Hepatocyte (in vitro differentiated cells): ENCODE results near the gene B3GNT7. TPM values are rescaled to one million over a fixed set of nuclear protein-coding genes. Genes with fewer than 3 reads are reported as not detected.
A peak's percentile ranks its signal among the peaks of the same experiment; 100 is the strongest.

Experiments used
- DNase-seq: peaks from one replicate; pipeline ENCODE4 v3.0.0-alpha.2; 2016; ENCODE audit warnings: low spot score
- H2AFZ ChIP-seq: fragments of 200-600 bp; sonication (generic); 2 replicates; pipeline ENCODE4 v1.6.0; 2016; ENCODE audit warnings: antibody characterized with exemption, mild to moderate bottlenecking
- H3K27ac ChIP-seq: fragments of 200-600 bp; sonication (generic); 2 replicates; pipeline ENCODE4 v1.5.1; 2016; ENCODE audit warnings: mild to moderate bottlenecking
- H3K27me3 ChIP-seq: fragments of 200-600 bp; sonication (generic); 2 replicates; pipeline ENCODE4 v1.6.1; 2016
- H3K36me3 ChIP-seq: fragments of 200-600 bp; sonication (generic); replicated peaks from 2 replicates; pipeline ENCODE4 v1.5.1; 2016; ENCODE audit warnings: low read depth; ENCODE audit not compliant: insufficient read depth
- H3K4me1 ChIP-seq: fragments of 200-600 bp; sonication (generic); 2 replicates; pipeline ENCODE4 v1.5.1; 2016; ENCODE audit warnings: mild to moderate bottlenecking, moderate library complexity; ENCODE audit not compliant: insufficient read depth
- H3K4me2 ChIP-seq: fragments of 200-600 bp; sonication (generic); 2 replicates; pipeline ENCODE4 v1.6.0; 2016
- H3K4me3 ChIP-seq: fragments of 200-600 bp; sonication (generic); 2 replicates; pipeline ENCODE4 v1.5.1; 2016; ENCODE audit warnings: mild to moderate bottlenecking
- H3K79me2 ChIP-seq: fragments of 200-600 bp; sonication (generic); 2 replicates; pipeline ENCODE4 v1.6.0; 2017; ENCODE audit warnings: mild to moderate bottlenecking
- H3K9me2 ChIP-seq: fragments of 200-600 bp; sonication (generic); replicated peaks from 2 replicates; pipeline ENCODE4 v1.6.0; 2017; ENCODE audit warnings: mild to moderate bottlenecking; ENCODE audit not compliant: insufficient read depth
- H3K9me3 ChIP-seq: fragments of 200-600 bp; sonication (generic); 2 replicates; pipeline ENCODE4 v1.5.1; 2016; ENCODE audit warnings: low read depth, mild to moderate bottlenecking
- H4K20me1 ChIP-seq: fragments of 200-600 bp; sonication (generic); 2 replicates; pipeline ENCODE4 v1.6.0; 2016; ENCODE audit warnings: mild to moderate bottlenecking; ENCODE audit not compliant: insufficient read depth, poor library complexity, severe bottlenecking
- CTCF ChIP-seq: fragments of 200-600 bp; sonication (generic); IDR thresholded peaks from 2 replicates; pipeline ENCODE4 v1.5.1; 2016; ENCODE audit warnings: antibody characterized with exemption, mild to moderate bottlenecking; ENCODE audit not compliant: poor library complexity
- EZH2 ChIP-seq: fragments of 200-600 bp; sonication (generic); IDR thresholded peaks from 2 replicates; pipeline ENCODE4 v1.6.1; 2016; ENCODE audit warnings: antibody characterized with exemption, mild to moderate bottlenecking, borderline replicate concordance
- EZH2phosphoT487 ChIP-seq: fragments of 200-600 bp; sonication (generic); IDR thresholded peaks from one replicate; pipeline ENCODE4 v1.6.1; 2018; ENCODE audit warnings: antibody characterized with exemption, mild to moderate bottlenecking, low read depth, moderate library complexity; ENCODE audit not compliant: unreplicated experiment, severe bottlenecking
- WGBS: methylation state at CpG from one replicate; pipeline ENCODE4 v1.1.6; 2016; ENCODE audit warnings: low lambda C conversion rate; ENCODE audit errors: missing lambda C conversion rate; 5-methylcytosine and 5-hydroxymethylcytosine counted together
- polyA plus RNA-seq: library from polyadenylated mRNA; unstranded; fragments of >200 nt; fragmentation: Nextera tagmentation; extraction: Ambion mirVana; gene quantifications from 2 replicates; pipeline ENCODE4 v1.2.1, GENCODE V29; 2016
- total RNA-seq: library from RNA; depleted of rRNA; stranded (reverse); fragments of >200 nt; gene quantifications from 2 replicates; pipeline ENCODE4 v1.2.3, GENCODE V29; 2014

The B3GNT7 gene
- total and polyA plus RNA-seq, 2 experiments from 2014 or later = 4.3 to 6.2 TPM

GRCh38 chr2:231412618-231412963 lies 17.1 kb downstream of the B3GNT7 start:
- no peak overlapping the region for H3K4me3 ChIP-seq
- WGBS = 52% methylated on average over 9 of the region's 9 CpGs
- H3K79me2 ChIP-seq = no peaks in the 10 kb centered on the region
- peaks cover 17% of the 10 kb centered on the region for H3K4me1 ChIP-seq
- DNase-seq = no peak
- H3K27ac ChIP-seq = no peak overlapping the region
- TF ChIP-seq EZH2 (no peak), CTCF (no peak), EZH2phosphoT487 (no peak)
- peak overlapping the region; percentile 72 for H2AFZ ChIP-seq
- no peaks in the 10 kb centered on the region for H3K9me3 ChIP-seq
- H3K36me3 ChIP-seq = no peaks in the 10 kb centered on the region
- H4K20me1 ChIP-seq = no peaks in the 10 kb centered on the region
- no peaks in the 10 kb centered on the region for H3K9me2 ChIP-seq
- H3K27me3 ChIP-seq = no peaks in the 10 kb centered on the region
- H3K4me2 ChIP-seq = peak overlapping the region; percentile 98

GRCh38 chr2:231413456-231413855 lies 17.9 kb downstream of the B3GNT7 start:
- peak overlapping the region; percentile 2 for H3K27ac ChIP-seq

GRCh38 chr2:231413921-231414476 lies 18.5 kb downstream of the B3GNT7 start:
- no peaks in the 10 kb centered on the region for H3K27me3 ChIP-seq
- TF ChIP-seq CTCF (no peak), EZH2 (no peak), EZH2phosphoT487 (no peak)
- H3K4me3 ChIP-seq = no peak overlapping the region
- H4K20me1 ChIP-seq = no peaks in the 10 kb centered on the region
- peak overlapping the region; percentile 20 for H3K4me2 ChIP-seq
- DNase-seq = peak; percentile 72
- WGBS = 23% methylated on average over 15 of the region's 15 CpGs
- no peaks in the 10 kb centered on the region for H3K9me3 ChIP-seq
- peak overlapping the region; percentile 64 for H3K27ac ChIP-seq
- no peak overlapping the region for H2AFZ ChIP-seq
- no peaks in the 10 kb centered on the region for H3K79me2 ChIP-seq
- H3K36me3 ChIP-seq = no peaks in the 10 kb centered on the region
- peaks cover 17% of the 10 kb centered on the region for H3K4me1 ChIP-seq
- H3K9me2 ChIP-seq = no peaks in the 10 kb centered on the region

More at GRCh38 chr2:231413456-231413855, 17.9 kb downstream of the B3GNT7 start:
- no peak overlapping the region for H3K4me3 ChIP-seq
- no peaks in the 10 kb centered on the region for H3K9me3 ChIP-seq
- H3K27me3 ChIP-seq = no peaks in the 10 kb centered on the region
- 61% methylated on average over 6 of the region's 6 CpGs for WGBS
- no peaks in the 10 kb centered on the region for H3K9me2 ChIP-seq
- no peak for DNase-seq
- H3K4me2 ChIP-seq = peak overlapping the region; percentile 20
- TF ChIP-seq EZH2phosphoT487 (no peak), CTCF (no peak), EZH2 (no peak)
- H2AFZ ChIP-seq = no peak overlapping the region
- no peaks in the 10 kb centered on the region for H4K20me1 ChIP-seq
- peaks cover 17% of the 10 kb centered on the region for H3K4me1 ChIP-seq
- no peaks in the 10 kb centered on the region for H3K36me3 ChIP-seq
- H3K79me2 ChIP-seq = no peaks in the 10 kb centered on the region

GRCh38 chr2:231415029-231415428 lies 19.5 kb downstream of the B3GNT7 start:
- no peak for DNase-seq
- TF ChIP-seq EZH2 (no peak), EZH2phosphoT487 (no peak), CTCF (no peak)
- Histone ChIP-seq H3K9me2 (no peaks in the 10 kb centered on the region), H3K36me3 (no peaks in the 10 kb centered on the region), H2AFZ (no peak overlapping the region), H3K27me3 (no peaks in the 10 kb centered on the region), H3K4me3 (no peak overlapping the region), H3K4me1 (peaks cover 17% of the 10 kb centered on the region), H3K4me2 (no peak overlapping the region), H3K79me2 (no peaks in the 10 kb centered on the region), H3K9me3 (no peaks in the 10 kb centered on the region), H3K27ac (no peak overlapping the region), H4K20me1 (no peaks in the 10 kb centered on the region)
